Common myeloid progenitor, CD34-positive (primary cell): ENCODE data around the gene MTHFR.

Experiments
- CTCF ChIA-PET: fragments of 350-600 bp; sonication (Branson Sonifier 250); formaldehyde crosslinking; loops from one replicate; lab custom pipeline; 2021; ENCODE audit warnings: antibody characterized with exemption; lab: Charles Lee
- POLR2A ChIA-PET: fragments of 350-600 bp; sonication (Branson Sonifier 250); formaldehyde crosslinking; loops from one replicate; lab custom pipeline; 2021; ENCODE audit warnings: antibody characterized with exemption; lab: Charles Lee
- DNase-seq, 3 donors: peaks; one replicate each; pipeline versions ENCODE4 v3.0.0 to v3.0.0-alpha.2; 2013
- H3K27ac ChIP-seq, 2 experiments: 1 replicate in 1 of 2; 2 replicates in 1 of 2; pipeline ENCODE4 v1.7.0; 2013; ENCODE audit warnings: inconsistent platforms in 2 of 2, low read length in 2 of 2, mild to moderate bottlenecking in 2 of 2, low read depth in 1 of 2, moderate library complexity in 1 of 2; ENCODE audit not compliant: severe bottlenecking in 2 of 2, insufficient read depth in 1 of 2, poor library complexity in 1 of 2
- H3K27me3 ChIP-seq, 5 experiments: replicated peaks in 2 of 5; 1 replicate in 3 of 5; 2 replicates in 2 of 5; pipeline versions ENCODE4 v1.6.1 to v1.7.0; 2013; ENCODE audit warnings: low read length in 4 of 5, mild to moderate bottlenecking in 2 of 5, moderate library complexity in 2 of 5, inconsistent platforms in 1 of 5; ENCODE audit not compliant: insufficient read depth in 5 of 5, control insufficient read depth in 4 of 5
- H3K36me3 ChIP-seq, 4 experiments: 1 replicate in 2 of 4; 2 replicates in 2 of 4; pipeline versions ENCODE4 v1.6.1 to v1.7.0; 2013; ENCODE audit warnings: low read length in 3 of 4, control low read depth in 1 of 4, mild to moderate bottlenecking in 1 of 4; ENCODE audit not compliant: control insufficient read depth in 4 of 4, insufficient read depth in 4 of 4
- H3K4me1 ChIP-seq, 4 experiments: 1 replicate in 3 of 4; 2 replicates in 1 of 4; pipeline versions ENCODE4 v1.6.1 to v1.7.1; 2013; ENCODE audit warnings: low read length in 3 of 4, mild to moderate bottlenecking in 3 of 4, control low read depth in 1 of 4, inconsistent platforms in 1 of 4, moderate library complexity in 1 of 4; ENCODE audit not compliant: control insufficient read depth in 4 of 4, insufficient read depth in 4 of 4; ENCODE audit errors: control extremely low read depth in 1 of 4
- H3K4me3 ChIP-seq, 7 experiments: 1 replicate in 4 of 7; 2 replicates in 3 of 7; pipeline versions ENCODE4 v1.5.1 to v1.7.0; 2013; ENCODE audit warnings: mild to moderate bottlenecking in 7 of 7, low read length in 6 of 7, moderate library complexity in 6 of 7, inconsistent platforms in 2 of 7, low read depth in 2 of 7, control low read depth in 1 of 7; ENCODE audit not compliant: insufficient read depth in 4 of 7, control insufficient read depth in 1 of 7; ENCODE audit errors: extremely low read depth in 1 of 7
- H3K9me3 ChIP-seq, 5 experiments: 1 replicate in 4 of 5; 2 replicates in 1 of 5; pipeline versions ENCODE4 v1.6.1 to v1.7.1; 2013; ENCODE audit warnings: low read length in 4 of 5, mild to moderate bottlenecking in 2 of 5, inconsistent platforms in 1 of 5, low read depth in 1 of 5, moderate library complexity in 1 of 5; ENCODE audit not compliant: control insufficient read depth in 4 of 5, insufficient read depth in 2 of 5; ENCODE audit errors: control extremely low read depth in 1 of 5
- WGBS: methylation state at CpG from one replicate; pipeline ENCODE4 v1.1.5; 2013; ENCODE audit not compliant: insufficient coverage; 5-methylcytosine and 5-hydroxymethylcytosine counted together

MTHFR gene

GRCh38 chr1:11802973-11803885 lies 2.5 kb downstream of the MTHFR start:
- CTCF ChIA-PET: interaction anchor here (0.7 to 1.5 kb wide), 8 partner anchors 11 to 121 kb away, joined by 3 to 6 read pairs (median 3); no protein-coding TSS in a partner anchor

DNA sequence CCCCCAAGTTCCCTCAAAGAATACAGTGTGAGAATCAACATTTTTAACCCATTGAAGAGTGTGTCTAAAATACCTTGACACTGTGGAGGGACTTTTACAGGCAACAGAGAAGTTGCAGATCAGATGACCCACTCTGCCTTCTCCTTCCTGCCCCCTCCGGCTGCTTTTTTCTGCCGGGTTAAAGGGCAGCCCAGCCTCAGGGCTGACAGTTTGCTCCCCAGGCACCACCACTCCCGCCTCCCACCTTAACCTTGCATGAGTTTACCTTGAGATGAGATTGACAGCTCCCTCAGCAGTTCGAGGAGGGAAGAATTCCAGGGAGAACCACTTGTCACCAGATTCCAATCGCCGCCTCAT lies 3.2 kb downstream of the MTHFR start:
- peak in 2 of 3 donors; percentile 28 to 47 for DNase-seq
- ChIA-PET CTCF (interaction anchor here (1.0 kb wide), 1 partner anchor 18 kb away, joined by 4 read pairs; no protein-coding TSS in a partner anchor), POLR2A (interaction anchor here (1.2 to 1.4 kb wide), 2 partner anchors 64 to 107 kb away, joined by 3 to 8 read pairs; no protein-coding TSS in a partner anchor)
- peak overlapping the region; percentile 39 to 76 (median 71) for H3K4me3 ChIP-seq
- peaks cover 4 to 47% (median 26%) of the 10 kb centered on the region in 4 experiments for H3K36me3 ChIP-seq
- no peaks in the 10 kb centered on the region for H3K9me3 ChIP-seq
- H3K4me1 ChIP-seq: peaks cover 24 to 62% (median 54%) of the 10 kb centered on the region in 4 experiments
- H3K27ac ChIP-seq: peak overlapping the region in 1 of 2 experiments; percentile 92
- no peaks in the 10 kb centered on the region for H3K27me3 ChIP-seq
- 35% methylated on average over 4 of the region's 6 CpGs for WGBS

More at GRCh38 chr1:11802973-11803885, 2.5 kb downstream of the MTHFR start:
- 1% methylated on average over 23 of the region's 28 CpGs for WGBS
- peak; percentile 87 to 95 (median 95) for DNase-seq
- Histone ChIP-seq H3K4me1 (peaks cover 26 to 59% (median 54%) of the 10 kb centered on the region in 4 experiments), H3K27ac (peak overlapping the region in 1 of 2 experiments; percentile 92), H3K9me3 (no peaks in the 10 kb centered on the region), H3K27me3 (no peaks in the 10 kb centered on the region), H3K4me3 (peak overlapping the region; percentile 39 to 76 (median 71)), H3K36me3 (peaks cover 4 to 41% (median 28%) of the 10 kb centered on the region in 4 experiments)
- POLR2A ChIA-PET: interaction anchor here (0.5 to 1.4 kb wide), 4 partner anchors 10 to 119 kb away, joined by 3 to 8 read pairs (median 4); no protein-coding TSS in a partner anchor

DNA sequence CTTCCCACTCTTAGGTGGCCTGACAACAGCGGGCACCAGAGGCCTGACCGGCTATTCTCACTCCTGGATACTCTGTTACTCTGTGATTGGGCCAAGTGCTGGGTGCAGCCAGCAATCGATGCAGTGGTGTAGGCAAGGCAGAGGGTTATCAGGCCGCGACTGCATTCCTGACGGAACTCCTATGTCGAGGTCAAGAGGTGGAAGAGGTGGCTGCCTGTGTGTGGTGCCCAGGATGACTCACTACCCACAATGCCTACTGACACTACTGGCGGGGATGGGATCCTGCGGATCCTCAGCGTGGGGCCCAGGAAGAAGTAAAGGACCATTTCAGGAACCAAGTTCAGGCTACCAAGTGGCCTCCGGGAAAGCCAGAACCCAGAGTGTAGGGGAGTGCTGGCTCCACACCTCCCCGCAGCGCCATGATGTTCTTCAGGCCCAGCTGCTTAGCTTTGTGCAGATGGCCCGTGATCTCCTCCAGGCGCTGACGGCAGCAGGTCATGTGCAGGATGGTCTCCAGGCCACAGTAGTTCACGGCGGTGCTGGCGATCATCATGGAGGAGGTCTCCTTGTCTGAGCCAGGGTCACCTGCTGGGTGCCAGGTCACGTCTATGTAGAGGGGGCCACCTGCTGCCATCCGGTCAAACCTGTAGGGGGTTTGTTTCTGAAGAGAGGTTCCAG lies 4.9 kb downstream of the MTHFR start:
- ChIA-PET CTCF (no interaction called here), POLR2A (no interaction called here)
- 96% methylated on average over 17 of the region's 21 CpGs for WGBS
- H3K27me3 ChIP-seq: no peaks in the 10 kb centered on the region
- DNase-seq: no peak
- H3K27ac ChIP-seq: peak overlapping the region in 1 of 2 experiments; percentile 92
- no peaks in the 10 kb centered on the region for H3K9me3 ChIP-seq
- H3K4me3 ChIP-seq: no peak overlapping the region
- peaks cover 4 to 51% (median 29%) of the 10 kb centered on the region in 4 experiments for H3K36me3 ChIP-seq
- peaks cover 11 to 55% (median 43%) of the 10 kb centered on the region in 4 experiments for H3K4me1 ChIP-seq

GRCh38 chr1:11800391-11800755 lies 5.4 kb downstream of the MTHFR start:
- CTCF ChIA-PET: no interaction called here
- POLR2A ChIA-PET: no interaction called here
- H3K27ac ChIP-seq: peak overlapping the region in 1 of 2 experiments; percentile 92

GRCh38 chr1:11799896-11800295 lies 5.9 kb downstream of the MTHFR start:
- no peak for DNase-seq
- CTCF ChIA-PET: no interaction called here
- Histone ChIP-seq H3K4me3 (no peak overlapping the region), H3K36me3 (peaks cover 6 to 61% (median 38%) of the 10 kb centered on the region in 4 experiments), H3K27ac (peak overlapping the region in 1 of 2 experiments; percentile 92), H3K27me3 (no peaks in the 10 kb centered on the region), H3K9me3 (no peaks in the 10 kb centered on the region), H3K4me1 (peaks cover 11 to 49% (median 36%) of the 10 kb centered on the region in 4 experiments)
- POLR2A ChIA-PET: no interaction called here
- 99% methylated on average over 9 of the region's 9 CpGs for WGBS

More at GRCh38 chr1:11800391-11800755, 5.4 kb downstream of the MTHFR start:
- no peak overlapping the region for H3K4me3 ChIP-seq
- no peaks in the 10 kb centered on the region for H3K27me3 ChIP-seq
- H3K9me3 ChIP-seq: no peaks in the 10 kb centered on the region
- 90% methylated on average over 7 of the region's 8 CpGs for WGBS
- H3K36me3 ChIP-seq: peaks cover 6 to 56% (median 34%) of the 10 kb centered on the region in 4 experiments
- peaks cover 11 to 54% (median 41%) of the 10 kb centered on the region in 4 experiments for H3K4me1 ChIP-seq
- no peak for DNase-seq

- ChIA-PET CTCF (interaction anchor here (4.3 kb wide), 1 partner anchor 13 kb away, joined by 24 read pairs; no protein-coding TSS in a partner anchor), POLR2A (no interaction called here)
- Histone ChIP-seq H3K4me1 (peaks cover 8 to 41% (median 28%) of the 10 kb centered on the region in 4 experiments), H3K27me3 (no peaks in the 10 kb centered on the region), H3K27ac (peak overlapping the region in 1 of 2 experiments; percentile 84), H3K9me3 (no peaks in the 10 kb centered on the region), H3K4me3 (no peak overlapping the region), H3K36me3 (peaks cover 6 to 69% (median 46%) of the 10 kb centered on the region in 4 experiments)
- DNase-seq: no peak
- 98% methylated on average over 5 of the region's 5 CpGs for WGBS
Observed at GRCh38 chr1:11799099-11799498, 6.7 kb downstream of the MTHFR start.
